ENCODE measurements around the gene RPL18A.

GRCh38 chr19:17842663-17843291, 16.9 kb upstream of the RPL18A start:
- TF ChIP-seq CTCF (IDR thresholded peaks at IDR 0.05; ENCODE audit: low read depth, low read length, missing input control) (no peak), REST (IDR thresholded peaks at IDR 0.05) (no peak), GABPA (IDR thresholded peaks at IDR 0.05 in 1 of 2, conservative IDR thresholded peaks at IDR 0.05 in 1 of 2) (no peak), RAD21 (IDR thresholded peaks at IDR 0.05) (no peak), MAX (IDR thresholded peaks at IDR 0.05) (no peak), TAF1 (conservative IDR thresholded peaks at IDR 0.05) (no peak), SP1 (IDR thresholded peaks at IDR 0.05) (no peak), YY1 (IDR thresholded peaks at IDR 0.05) (no peak), HNF4A (conservative IDR thresholded peaks at IDR 0.05) (no peak), JUND (IDR thresholded peaks at IDR 0.05) (no peak), ATF3 (IDR thresholded peaks at IDR 0.05) (no peak), FOXA1 (IDR thresholded peaks at IDR 0.05) (no peak)
